LNCaP clone FGC (cell line): ENCODE data around the gene CDC42SE2.

Experiments
- DNase-seq: peaks from one replicate; pipeline ENCODE4 v3.0.0-alpha.2; 2011; ENCODE audit warnings: low read depth
- H3K4me3 ChIP-seq: 2 replicates; pipeline ENCODE4 v1.5.1; 2011; ENCODE audit warnings: mild to moderate bottlenecking, low read depth, low read length, control low read depth
- CTCF ChIP-seq: IDR thresholded peaks from 2 replicates; pipeline ENCODE4 v1.5.1; 2012; ENCODE audit warnings: mild to moderate bottlenecking; ENCODE audit not compliant: control insufficient read depth, insufficient read depth; ENCODE audit errors: extremely low read depth

The CDC42SE2 gene

DNA sequence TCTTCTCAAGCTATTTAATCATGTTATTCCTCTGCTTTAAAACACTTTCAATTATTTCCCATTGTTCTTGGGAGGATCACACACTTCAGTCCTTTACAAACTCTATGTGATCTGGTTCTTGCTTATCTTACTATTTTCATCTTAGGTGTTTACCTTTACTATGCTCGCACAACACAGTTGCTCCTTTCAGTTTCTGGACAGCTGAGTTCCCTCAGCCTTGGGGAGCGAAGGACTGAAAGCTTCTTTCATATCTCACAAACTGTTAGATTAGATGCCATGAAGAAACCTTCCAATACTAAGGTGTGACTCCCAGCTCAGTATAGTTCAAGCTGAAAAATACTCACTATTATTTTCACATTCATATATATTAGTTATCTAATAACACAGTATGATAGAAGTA, 117.9 kb downstream of the CDC42SE2 start:
- DNase-seq, result no peak
- H3K4me3 ChIP-seq, result no peak overlapping the region
- TF ChIP-seq CTCF, result no peak

- no peak overlapping the region for H3K4me3 ChIP-seq
- peak; percentile 60 for TF ChIP-seq CTCF
- peak; percentile 67 for DNase-seq
Observed at GRCh38 chr5:131382407-131383395, 118.8 kb downstream of the CDC42SE2 start.

- no peak overlapping the region for H3K4me3 ChIP-seq
- no peak for TF ChIP-seq CTCF
- no peak for DNase-seq
Observed at GRCh38 chr5:131384173-131384572, 120.3 kb downstream of the CDC42SE2 start.

DNA sequence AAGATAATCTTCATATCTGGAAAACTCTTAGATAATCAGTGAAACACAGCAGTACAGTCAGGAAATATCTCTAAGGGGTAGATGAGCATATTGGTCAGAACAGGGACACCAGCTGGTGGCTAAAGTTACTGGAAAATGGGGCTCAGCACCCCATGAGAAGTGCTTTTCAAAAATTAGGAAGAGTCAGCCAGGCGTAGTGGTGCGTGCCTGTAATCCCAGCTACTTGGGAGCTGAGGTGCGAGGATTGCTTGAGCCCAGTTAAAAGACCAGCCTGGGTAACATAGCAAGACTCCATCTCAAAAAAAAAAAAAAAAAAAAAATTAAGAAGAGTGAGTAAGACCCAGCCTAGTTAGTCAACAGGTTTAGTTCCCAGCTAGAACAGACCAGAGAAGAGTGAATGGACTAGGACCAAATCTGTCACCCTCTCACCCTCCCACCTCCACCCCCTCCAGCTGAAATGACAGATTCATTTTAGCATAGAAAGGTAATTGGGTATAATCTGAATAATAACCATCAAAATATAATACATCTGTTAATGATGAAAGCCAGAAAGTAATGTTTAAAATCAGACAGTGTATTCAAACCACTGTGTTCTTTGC, 120.9 kb downstream of the CDC42SE2 start:
- no peak overlapping the region for H3K4me3 ChIP-seq
- no peak for TF ChIP-seq CTCF
- DNase-seq, result no peak

DNA sequence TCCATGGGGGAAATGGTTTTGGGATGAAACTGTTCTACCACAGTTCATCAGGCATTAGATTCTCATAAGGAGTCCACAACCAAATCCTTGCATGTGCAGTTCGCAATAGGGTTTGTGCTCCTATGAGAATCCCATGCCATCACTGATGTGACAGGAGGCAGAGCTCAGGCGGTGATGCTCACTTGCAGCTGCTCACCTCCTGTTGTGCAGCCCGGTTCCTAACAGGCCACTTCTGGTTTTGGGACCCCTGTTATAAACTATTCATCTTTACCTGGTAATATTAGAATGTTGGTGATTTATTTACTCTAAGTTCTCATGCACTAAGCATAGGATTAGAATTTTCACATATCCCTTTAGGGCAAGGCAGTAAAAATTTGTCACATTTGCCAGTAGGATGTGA, 122.3 kb downstream of the CDC42SE2 start:
- DNase-seq, result no peak
- no peak for TF ChIP-seq CTCF
- no peak overlapping the region for H3K4me3 ChIP-seq

GRCh38 chr5:131386779-131387178, 122.9 kb downstream of the CDC42SE2 start:
- TF ChIP-seq CTCF, result no peak
- H3K4me3 ChIP-seq, result no peak overlapping the region
- peak; percentile 38 for DNase-seq
